GM23248 (cell line): ENCODE data around the gene HAPLN1.

Experiments
- EZH2 ChIP-seq: fragments of 200-600 bp; sonication (generic); IDR thresholded peaks from 2 replicates; pipeline ENCODE4 v1.6.1; 2018; ENCODE audit warnings: antibody characterized with exemption, mild to moderate bottlenecking; ENCODE audit not compliant: insufficient read depth, poor library complexity, severe bottlenecking
- EZH2phosphoT487 ChIP-seq: fragments of 200-600 bp; sonication (generic); IDR thresholded peaks from 2 replicates; pipeline ENCODE4 v1.6.1; 2018; ENCODE audit warnings: antibody characterized with exemption, moderate library complexity, mild to moderate bottlenecking, low read depth; ENCODE audit not compliant: insufficient read depth

DNA sequence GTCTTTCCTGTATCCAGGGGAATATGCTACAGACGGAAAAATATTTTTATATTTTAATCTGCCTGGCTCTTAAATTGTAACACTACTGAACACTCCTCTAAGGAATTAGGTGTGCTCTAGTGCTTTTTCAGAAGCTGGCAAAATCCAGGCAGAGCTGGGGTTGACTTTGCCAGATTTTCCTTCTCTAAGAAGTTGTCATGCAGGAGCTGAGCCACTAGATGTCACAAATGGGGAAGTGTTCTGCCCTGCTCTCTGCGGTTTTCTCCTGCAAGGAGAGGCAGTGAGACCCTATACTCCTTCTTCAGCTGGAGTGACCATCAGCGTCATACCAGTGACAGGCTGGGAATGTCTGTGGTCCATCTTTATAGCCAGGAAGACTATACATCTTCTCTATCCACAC, 112.5 kb downstream of the HAPLN1 start:
- TF ChIP-seq EZH2phosphoT487, result no peak
- TF ChIP-seq EZH2, result no peak
